Adrenal gland (tissue), 12 donors: Measurements from ENCODE around the gene PIPOX. TPM values are rescaled to one million over a fixed set of nuclear protein-coding genes. Genes with fewer than 3 reads are reported as not detected.

Experiments
- DNase-seq, 7 donors: peaks; one replicate each; pipeline ENCODE4 v3.0.0-alpha.2; 2019 to 2020
- H3K27ac ChIP-seq, 5 donors: fragments of 200-600 bp; sonication (generic) in 4 of 5; 1 replicate in 3 of 5; 2 replicates in 2 of 5; pipeline versions ENCODE4 v1.5.1 to v1.8.0; 2016 to 2020; ENCODE audit warnings: mild to moderate bottlenecking in 1 of 5
- H3K27me3 ChIP-seq: fragments of 200-600 bp; 2 replicates; pipeline ENCODE4 v1.8.0; 2021
- H3K36me3 ChIP-seq, 2 donors: fragments of 200-600 bp; replicated peaks in 1 of 2; 1 replicate in 1 of 2; 2 replicates in 1 of 2; pipeline versions ENCODE4 v1.5.1 to v1.8.0; 2018 to 2022
- H3K4me1 ChIP-seq, 2 donors: fragments of 200-600 bp; replicated peaks in 1 of 2; 1 replicate in 1 of 2; 2 replicates in 1 of 2; pipeline versions ENCODE4 v1.5.1 to v1.8.0; 2018 to 2021
- H3K4me3 ChIP-seq, 4 donors: fragments of 200-600 bp; sonication (generic) in 3 of 4; one replicate each; pipeline ENCODE4 v1.5.1; 2016 to 2018
- H3K9me3 ChIP-seq, 3 donors: fragments of 200-600 bp; sonication (generic) in 1 of 3; replicated peaks in 1 of 3; 1 replicate in 2 of 3; 2 replicates in 1 of 3; pipeline versions ENCODE4 v1.5.1 to v1.8.0; 2016 to 2021
- CTCF ChIP-seq, 6 experiments: fragments of 450-650 bp in 4 of 6; fragments of 200-600 bp in 2 of 6; sonication (generic) in 1 of 6; IDR thresholded peaks; 1 replicate in 5 of 6; 2 replicates in 1 of 6; pipeline versions ENCODE4 v1.5.1 to v1.8.0; 2016 to 2021; ENCODE audit warnings: antibody characterized with exemption in 6 of 6, mild to moderate bottlenecking in 2 of 6, moderate library complexity in 1 of 6
- POLR2A ChIP-seq, 2 donors: fragments of 450-650 bp; IDR thresholded peaks; one replicate each; pipeline ENCODE4 v1.6.1; 2017; ENCODE audit warnings: antibody characterized with exemption in 2 of 2, mild to moderate bottlenecking in 2 of 2, moderate library complexity in 1 of 2
- WGBS, 4 donors: extraction: QIAGEN DNeasy Blood & Tissue Kit in 2 of 4; methylation state at CpG; one replicate each; pipeline versions ENCODE4 v1.1.5 to v1.1.7; 2013 to 2017; 5-methylcytosine and 5-hydroxymethylcytosine counted together
- intact Hi-C, 2 donors: fragments of 100-400 bp; cut with DNase I; formaldehyde crosslinking; loops; one replicate each; pipeline versions ENCODE4 v1.14.1 to v1.15.0; 2022 to 2023
- polyA plus RNA-seq, 3 donors: library from polyadenylated mRNA; stranded (reverse); fragments of 200-250 nt in 2 of 3; fragments of 350-450 nt in 1 of 3; fragmentation: Illumina TruSeq in 1 of 3; extraction: RNeasy Lipid Tissue Mini Kit (QIAGEN cat#74804) in 1 of 3; gene quantifications; one replicate each; pipeline ENCODE4 v1.2.3, GENCODE V29; 2013 to 2014
- total RNA-seq, 9 donors: library from RNA; depleted of rRNA in 4 of 9; stranded (reverse); fragments of >200 nt in 4 of 9; fragments of 120-200 nt in 1 of 9; fragmentation: NEBNext Ultra II Directional in 1 of 9; extraction: Animal tissue kit (Norgen Biotek cat#: 25700) in 1 of 9; gene quantifications; one replicate each; pipeline versions ENCODE4 v1.1.0 to v1.2.4, GENCODE V29; 2013 to 2023
- donor health status: healthy with polysubstance abuse.
- donor health status: Bipolar disorder and iron deficiency.
- donor health status: DM: yes; HTN: yes; CAD: no.
- donor health status: DM: no; HTN: no; CAD: no.
- donor health status: DM: no; HTN: no; CAD: no.
- donor health status: DM: yes; HTN: yes; CAD: no.

PIPOX gene
- total and polyA plus RNA-seq, 12 donors, result 0.34 to 2.2 (median 1.3) TPM

- TF ChIP-seq CTCF (IDR thresholded peaks at IDR 0.05) (peak in 4 of 6 experiments; percentile 11 to 44 (median 28)), POLR2A (IDR thresholded peaks at IDR 0.05) (no peak)
- Histone ChIP-seq H3K9me3 (no peaks in the 10 kb centered on the region), H3K36me3 (no peaks in the 10 kb centered on the region), H3K27me3 (peaks cover 25% of the 10 kb centered on the region), H3K27ac (no peak within 1 kb of the TSS), H3K4me1 (peaks cover 3 to 4% of the 10 kb centered on the region in 2 donors), H3K4me3 (no peak within 1 kb of the TSS)
- WGBS, 4 donors, result 2 to 6% (median 4%) methylated on average over 11 to 43 of the region's 43 CpGs
- DNase-seq, result peak; percentile 72 to 88 (median 79)
- intact Hi-C loops, result no loop called here
Measured at GRCh38 chr17:29005936-29006511, 36.9 kb upstream of the PIPOX start, which contains the start of gene SEZ6. SEZ6 (minus strand) TSS chr17:29006033; CDS start chr17:29005869, 164 bp downstream.

- no peak for DNase-seq
- TF ChIP-seq POLR2A (IDR thresholded peaks at IDR 0.05) (no peak), CTCF (IDR thresholded peaks at IDR 0.05) (no peak)
- Histone ChIP-seq H3K9me3 (no peaks in the 10 kb centered on the region), H3K27me3 (peaks cover 25% of the 10 kb centered on the region), H3K4me1 (peaks cover 3 to 4% of the 10 kb centered on the region in 2 donors), H3K27ac (no peak overlapping the region), H3K36me3 (no peaks in the 10 kb centered on the region), H3K4me3 (no peak overlapping the region)
- WGBS, 4 donors, result 28 to 36% (median 32%) methylated on average over 2 of the region's 2 CpGs
- intact Hi-C loops, result no loop called here
Measured at GRCh38 chr17:29007456-29007855, 35.5 kb upstream of the PIPOX start.

- peaks cover 3 to 4% of the 10 kb centered on the region in 2 donors for H3K4me1 ChIP-seq
- no peak overlapping the region for H3K4me3 ChIP-seq
- H3K36me3 ChIP-seq, result no peaks in the 10 kb centered on the region
- DNase-seq, result peak in 5 of 7 donors; percentile 32 to 59 (median 37)
- TF ChIP-seq CTCF (IDR thresholded peaks at IDR 0.05) (no peak), POLR2A (IDR thresholded peaks at IDR 0.05) (no peak)
- H3K9me3 ChIP-seq, result no peaks in the 10 kb centered on the region
- 51 to 66% (median 62%) methylated on average over 2 of the region's 2 CpGs for WGBS, 4 donors
- H3K27me3 ChIP-seq, result peaks cover 25% of the 10 kb centered on the region
- no peak overlapping the region for H3K27ac ChIP-seq
- intact Hi-C loops, result no loop called here
Measured at GRCh38 chr17:29007860-29008455, 35.0 kb upstream of the PIPOX start.

- intact Hi-C loops, result no loop called here
- Histone ChIP-seq H3K27me3 (peaks cover 19% of the 10 kb centered on the region), H3K4me3 (no peak overlapping the region), H3K9me3 (no peaks in the 10 kb centered on the region), H3K36me3 (no peaks in the 10 kb centered on the region), H3K27ac (no peak overlapping the region), H3K4me1 (peaks cover 3 to 4% of the 10 kb centered on the region in 2 donors)
- TF ChIP-seq POLR2A (IDR thresholded peaks at IDR 0.05), result no peak
- TF ChIP-seq CTCF (IDR thresholded peaks at IDR 0.05), result no peak
- no peak for DNase-seq
- 58 to 79% (median 66%) methylated on average over 3 of the region's 3 CpGs for WGBS, 4 donors
Measured at GRCh38 chr17:29008591-29008990, 34.4 kb upstream of the PIPOX start.
